ENCODE data around the gene EIF1B.

The EIF1B gene

DNA sequence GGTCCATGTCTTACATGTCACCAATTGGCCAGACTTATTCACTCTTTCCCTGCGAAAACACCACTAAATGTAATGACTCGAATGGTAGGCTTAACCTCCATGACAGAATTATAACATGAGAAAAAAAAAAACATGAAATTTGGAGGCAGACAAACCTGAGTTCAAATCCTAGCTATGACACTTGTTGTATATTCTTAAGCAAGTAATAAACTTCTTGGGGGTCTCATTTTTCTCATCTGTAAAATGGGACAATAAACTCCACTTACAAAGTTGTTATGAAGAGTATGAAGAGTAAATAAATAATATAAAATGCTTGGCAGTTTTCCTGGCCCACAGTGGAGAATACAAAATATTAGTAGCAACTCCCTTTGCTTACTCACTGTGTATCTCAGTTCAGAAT lies 11.4 kb upstream of the EIF1B start:
- TF ChIP-seq TARDBP (IDR thresholded peaks at IDR 0.05) (no peak), CTBP1 (IDR thresholded peaks at IDR 0.05; ENCODE audit: borderline replicate concordance) (no peak), SUZ12 (IDR thresholded peaks at IDR 0.05) (no peak), ZNF384 (IDR thresholded peaks at IDR 0.05) (no peak), LEF1 (IDR thresholded peaks at IDR 0.05; ENCODE audit: borderline replicate concordance) (no peak), ARNT (IDR thresholded peaks at IDR 0.05) (no peak), FOXK2 (IDR thresholded peaks at IDR 0.05) (no peak), L3MBTL2 (conservative IDR thresholded peaks at IDR 0.05) (no peak), ELF4 (IDR thresholded peaks at IDR 0.05) (no peak), NFRKB (IDR thresholded peaks at IDR 0.05) (no peak), BHLHE40 (IDR thresholded peaks at IDR 0.05; ENCODE audit: borderline replicate concordance) (no peak), SP1 (IDR thresholded peaks at IDR 0.05) (no peak), HDGF (IDR thresholded peaks at IDR 0.05; ENCODE audit: borderline replicate concordance) (no peak), FOXM1 (IDR thresholded peaks at IDR 0.05; ENCODE audit: borderline replicate concordance) (no peak)
- TF ChIP-seq, protein P1, sequence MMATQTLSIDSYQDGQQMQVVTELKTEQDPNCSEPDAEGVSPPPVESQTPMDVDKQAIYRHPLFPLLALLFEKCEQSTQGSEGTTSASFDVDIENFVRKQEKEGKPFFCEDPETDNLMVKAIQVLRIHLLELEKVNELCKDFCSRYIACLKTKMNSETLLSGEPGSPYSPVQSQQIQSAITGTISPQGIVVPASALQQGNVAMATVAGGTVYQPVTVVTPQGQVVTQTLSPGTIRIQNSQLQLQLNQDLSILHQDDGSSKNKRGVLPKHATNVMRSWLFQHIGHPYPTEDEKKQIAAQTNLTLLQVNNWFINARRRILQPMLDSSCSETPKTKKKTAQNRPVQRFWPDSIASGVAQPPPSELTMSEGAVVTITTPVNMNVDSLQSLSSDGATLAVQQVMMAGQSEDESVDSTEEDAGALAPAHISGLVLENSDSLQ (IDR thresholded peaks at IDR 0.05), result no peak
- no peak for DNase-seq (ENCODE audit: extremely low spot score)
- POLR2A ChIA-PET, result no interaction called here
- CTCF ChIA-PET, result interaction anchor here (0.7 kb wide), 1 partner anchor 11 kb away, joined by 6 read pairs; no protein-coding TSS in a partner anchor

DNA sequence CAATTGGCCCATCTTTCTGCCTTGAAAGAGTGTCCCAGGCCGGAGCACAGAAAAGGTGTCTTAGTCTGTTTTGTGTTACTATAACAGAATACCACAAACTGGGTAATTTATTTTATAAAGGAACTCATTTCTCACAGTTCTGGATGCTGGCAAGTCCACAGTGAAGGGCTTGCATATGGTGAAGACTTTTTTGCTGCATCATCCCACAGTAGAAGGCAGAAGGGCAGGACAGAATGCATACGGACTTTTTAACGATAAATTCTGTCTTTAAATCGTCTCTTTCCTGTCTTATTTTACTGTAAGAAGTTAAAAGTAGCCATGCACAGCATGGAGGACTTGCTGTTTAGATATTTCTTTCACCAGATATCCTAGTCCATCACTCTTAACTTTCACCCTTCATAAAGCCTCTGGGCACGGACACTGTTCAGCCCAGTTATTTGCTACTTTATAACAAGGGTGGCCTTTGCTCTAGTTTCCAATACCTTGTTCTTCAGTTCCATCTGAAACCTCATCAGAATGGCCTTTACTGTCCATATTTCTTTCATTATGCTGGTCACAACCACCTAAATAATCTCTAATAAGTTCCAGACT lies 10.3 kb upstream of the EIF1B start:
- no peak for DNase-seq (ENCODE audit: extremely low spot score)
- TF ChIP-seq FOXM1 (IDR thresholded peaks at IDR 0.05; ENCODE audit: borderline replicate concordance) (no peak), ZNF384 (IDR thresholded peaks at IDR 0.05) (no peak), TARDBP (IDR thresholded peaks at IDR 0.05) (no peak), LEF1 (IDR thresholded peaks at IDR 0.05; ENCODE audit: borderline replicate concordance) (no peak), FOXK2 (IDR thresholded peaks at IDR 0.05) (no peak), SP1 (IDR thresholded peaks at IDR 0.05) (no peak), ELF4 (IDR thresholded peaks at IDR 0.05) (no peak), FOXA1 (IDR thresholded peaks at IDR 0.05) (no peak), BHLHE40 (IDR thresholded peaks at IDR 0.05; ENCODE audit: borderline replicate concordance) (no peak), NFRKB (IDR thresholded peaks at IDR 0.05) (no peak), ARNT (IDR thresholded peaks at IDR 0.05) (no peak), HDGF (IDR thresholded peaks at IDR 0.05; ENCODE audit: borderline replicate concordance) (no peak), CTBP1 (IDR thresholded peaks at IDR 0.05; ENCODE audit: borderline replicate concordance) (no peak), SUZ12 (IDR thresholded peaks at IDR 0.05) (no peak), L3MBTL2 (conservative IDR thresholded peaks at IDR 0.05) (no peak)
- TF ChIP-seq, protein P1 (IDR thresholded peaks at IDR 0.05), result no peak
- CTCF ChIA-PET, result no interaction called here
- POLR2A ChIA-PET, result no interaction called here

DNA sequence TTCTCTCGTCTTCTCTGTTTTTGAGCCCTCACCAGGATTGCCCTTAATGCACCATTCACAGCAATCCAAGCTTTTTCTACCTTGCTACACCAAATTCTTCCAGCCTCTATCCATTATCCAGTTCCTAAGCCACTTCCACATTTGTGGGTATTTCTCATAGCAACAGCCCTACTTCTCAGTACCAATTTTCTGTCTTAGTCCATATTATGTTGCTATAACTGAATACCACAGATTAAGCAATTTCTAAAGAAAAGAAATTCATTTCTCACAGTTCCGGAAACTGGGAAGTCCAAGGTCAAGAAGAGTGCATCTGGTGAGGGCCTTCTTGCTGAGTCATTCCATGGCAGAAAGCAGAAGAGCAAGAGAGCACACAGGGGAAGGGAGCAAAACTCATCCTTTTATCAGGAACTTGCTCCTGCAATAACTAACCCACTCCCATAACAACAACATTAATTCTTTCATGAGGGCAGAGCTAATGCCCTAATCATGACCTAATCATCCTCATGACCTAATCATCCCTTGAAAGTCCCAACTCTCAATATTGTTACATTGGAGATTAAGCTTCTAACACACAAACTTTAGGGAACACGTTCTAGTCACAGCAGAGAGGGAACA lies 9.7 kb upstream of the EIF1B start:
- no peak for DNase-seq (ENCODE audit: extremely low spot score)
- TF ChIP-seq ELF4 (IDR thresholded peaks at IDR 0.05), result no peak
- no peak for TF ChIP-seq SP1 (IDR thresholded peaks at IDR 0.05)
- TF ChIP-seq NFRKB (IDR thresholded peaks at IDR 0.05), result no peak
- ChIA-PET CTCF (interaction anchor here (1.4 kb wide), 1 partner anchor 9 kb away, joined by 5 read pairs; no protein-coding TSS in a partner anchor), POLR2A (no interaction called here)

DNA sequence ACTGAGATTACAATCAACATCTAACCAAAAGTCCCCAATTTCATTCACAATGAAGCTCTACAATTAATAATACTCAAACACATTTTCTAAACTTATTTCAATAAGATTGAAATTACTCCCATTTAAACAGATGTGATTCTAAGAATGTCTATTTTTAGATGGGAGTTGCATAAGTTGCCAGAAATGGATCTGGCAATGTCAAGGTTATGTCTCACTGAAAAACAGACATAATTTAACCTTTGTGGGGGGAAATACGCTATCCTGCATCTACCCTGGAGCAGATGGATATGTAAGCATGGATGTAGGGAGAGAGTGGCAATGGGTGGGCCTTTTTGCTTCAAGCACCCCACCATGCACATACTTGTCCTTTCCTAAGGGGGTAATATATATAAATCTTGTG lies 6.7 kb upstream of the EIF1B start:
- DNase-seq (ENCODE audit: extremely low spot score), result no peak
- CTCF ChIA-PET, result no interaction called here
- POLR2A ChIA-PET, result no interaction called here
- TF ChIP-seq ELF4 (IDR thresholded peaks at IDR 0.05), result no peak
- TF ChIP-seq TARDBP (IDR thresholded peaks at IDR 0.05), result no peak
- no peak for TF ChIP-seq BHLHE40 (IDR thresholded peaks at IDR 0.05; ENCODE audit: borderline replicate concordance)
- TF ChIP-seq FOXM1 (IDR thresholded peaks at IDR 0.05; ENCODE audit: borderline replicate concordance), result no peak

DNA sequence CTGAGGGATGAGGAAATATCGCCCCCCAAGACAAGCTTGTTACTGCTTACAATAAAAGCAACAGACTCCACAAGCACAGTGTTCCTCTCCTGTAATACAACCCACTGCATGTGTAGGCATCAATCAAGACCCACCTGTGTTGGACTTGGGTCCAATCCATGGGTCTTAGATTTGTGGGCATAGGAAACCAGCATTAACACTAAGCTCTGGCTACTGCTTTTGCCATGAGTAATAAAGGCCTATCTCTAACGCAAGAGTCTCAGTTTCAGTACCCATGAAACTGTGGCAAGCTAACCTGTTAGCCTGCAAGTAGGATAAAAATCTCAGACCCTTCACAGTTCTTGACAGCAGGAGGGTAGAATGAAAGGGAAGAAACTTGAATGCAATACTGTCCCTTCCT lies 5.2 kb upstream of the EIF1B start:
- ChIA-PET CTCF (interaction anchor here (0.7 kb wide), 1 partner anchor 23 kb away, joined by 3 read pairs; no protein-coding TSS in a partner anchor), POLR2A (no interaction called here)
- TF ChIP-seq L3MBTL2 (conservative IDR thresholded peaks at IDR 0.05) (no peak), FOXM1 (IDR thresholded peaks at IDR 0.05; ENCODE audit: borderline replicate concordance) (no peak), TARDBP (IDR thresholded peaks at IDR 0.05) (no peak), FOXA1 (IDR thresholded peaks at IDR 0.05) (no peak), BHLHE40 (IDR thresholded peaks at IDR 0.05; ENCODE audit: borderline replicate concordance) (no peak), LEF1 (IDR thresholded peaks at IDR 0.05; ENCODE audit: borderline replicate concordance) (no peak)
- TF ChIP-seq, protein P1 (IDR thresholded peaks at IDR 0.05), result no peak
- no peak for DNase-seq (ENCODE audit: extremely low spot score)

DNA sequence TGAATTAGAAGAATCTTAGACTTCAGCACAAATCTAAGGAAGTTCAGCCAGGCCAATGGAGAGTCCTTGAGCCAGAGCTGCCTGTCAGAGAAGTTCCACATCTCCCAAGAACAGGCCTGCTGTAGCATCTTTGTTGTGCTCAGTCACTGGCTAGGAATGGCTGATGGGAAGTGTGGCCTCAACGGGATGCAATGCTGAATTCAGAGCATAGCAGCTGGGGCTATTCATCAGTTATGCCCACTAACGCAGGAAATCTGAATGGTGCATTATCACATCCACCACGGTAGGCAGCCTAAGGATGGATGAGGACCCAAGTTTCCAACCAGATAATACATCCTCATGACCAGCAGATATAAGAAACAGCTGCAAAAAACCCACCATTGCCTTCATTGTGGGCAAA lies 3.2 kb upstream of the EIF1B start:
- no peak for DNase-seq (ENCODE audit: extremely low spot score)
- ChIA-PET CTCF (no interaction called here), POLR2A (no interaction called here)
- TF ChIP-seq CTBP1 (IDR thresholded peaks at IDR 0.05; ENCODE audit: borderline replicate concordance) (no peak), ARNT (IDR thresholded peaks at IDR 0.05) (no peak), FOXM1 (IDR thresholded peaks at IDR 0.05; ENCODE audit: borderline replicate concordance) (no peak), FOXK2 (IDR thresholded peaks at IDR 0.05) (no peak), L3MBTL2 (conservative IDR thresholded peaks at IDR 0.05) (no peak)
- TF ChIP-seq, protein P1 (IDR thresholded peaks at IDR 0.05), result no peak
